ENCODE data around the gene USP32. TPM values are rescaled to one million over a fixed set of nuclear protein-coding genes. Genes with fewer than 3 reads are reported as not detected.

USP32 gene
- total and polyA plus RNA-seq, 2 donors (not counting 3 experiments of a cell fraction or from before 2014, with no cell fraction given): 15.7 to 52.9 TPM

- H2AFZ ChIP-seq (ENCODE audit: low read depth, low read length): no peak overlapping the region
- H3K9me1 ChIP-seq (replicated peaks; ENCODE audit: control insufficient read depth, extremely low read depth, insufficient read depth, low read length): no peaks in the 10 kb centered on the region
- H3K4me3 ChIP-seq (replicated peaks in 1 of 3; ENCODE audit: insufficient read depth in 1 of 3, low read depth in 1 of 3, low read length in 3 of 3): no peak overlapping the region
- CTCF ChIA-PET: interaction anchor here (0.8 to 1.6 kb wide), 2 partner anchors 10 to 23 kb away, joined by 4 read pairs; partner anchors contain the start of gene USP32
- no TSS peak for BruUV-seq (replicated peaks)
- no peaks in the 10 kb centered on the region for H3K27me3 ChIP-seq (ENCODE audit: control insufficient read depth in 2 of 2, insufficient read depth in 2 of 2, low read length in 2 of 2)
- no peaks in the 10 kb centered on the region for H3K79me2 ChIP-seq (ENCODE audit: control insufficient read depth, insufficient read depth, low read length)
- no peak for DNase-seq (ENCODE audit: low read depth, low spot score)
- no peak for FAIRE-seq
- no peak for TF ChIP-seq MYC (IDR thresholded peaks at IDR 0.05; ENCODE audit: low read depth, low read length)
- no peak for TF ChIP-seq POLR2A (IDR thresholded peaks at IDR 0.05; ENCODE audit: low read depth, low read length)
- POLR2A ChIA-PET: no interaction called here
- no peak overlapping the region for H3K9ac ChIP-seq (replicated peaks; ENCODE audit: extremely low read depth, insufficient read depth, low read length)
- no peak overlapping the region for H3K27ac ChIP-seq (ENCODE audit: insufficient read depth, low read depth, low read length)
- no peaks in the 10 kb centered on the region for H4K20me1 ChIP-seq (replicated peaks; ENCODE audit: control insufficient read depth, extremely low read depth, insufficient read depth, low read length)
- dilution Hi-C loops (cut with MboI; ENCODE audit: extremely low pct_ligation_motif_present, low sequenced_read_pairs): no loop called here
- H3K36me3 ChIP-seq (ENCODE audit: control insufficient read depth in 2 of 2, extremely low read depth in 1 of 2, insufficient read depth in 2 of 2, low read length in 2 of 2): no peaks in the 10 kb centered on the region
- intact Hi-C loops (cut with micrococcal nuclease): no loop called here
- no peaks in the 10 kb centered on the region for H3K4me1 ChIP-seq (ENCODE audit: control insufficient read depth, extremely low read depth, insufficient read depth, low read length)
- H3K9me3 ChIP-seq (replicated peaks; ENCODE audit: control insufficient read depth, insufficient read depth, low read length): no peaks in the 10 kb centered on the region
- no peak overlapping the region for H3K4me2 ChIP-seq (ENCODE audit: insufficient read depth, low read length)
These were observed 23.2 kb upstream of the USP32 start for GRCh38 chr17:60415146-60415545.

- no TSS peak for BruUV-seq (replicated peaks)
- H4K20me1 ChIP-seq (replicated peaks; ENCODE audit: control insufficient read depth, extremely low read depth, insufficient read depth, low read length): no peaks in the 10 kb centered on the region
These were observed 20.8 kb upstream of the USP32 start for GRCh38 chr17:60412701-60413100.

More at GRCh38 chr17:60412701-60413100, 20.8 kb upstream of the USP32 start:
- Histone ChIP-seq H3K27ac (ENCODE audit: insufficient read depth, low read depth, low read length) (no peak overlapping the region), H2AFZ (ENCODE audit: low read depth, low read length) (no peak overlapping the region), H3K4me2 (ENCODE audit: insufficient read depth, low read length) (no peak overlapping the region), H3K9ac (replicated peaks; ENCODE audit: extremely low read depth, insufficient read depth, low read length) (no peak overlapping the region), H3K4me1 (ENCODE audit: control insufficient read depth, extremely low read depth, insufficient read depth, low read length) (no peaks in the 10 kb centered on the region), H3K9me1 (replicated peaks; ENCODE audit: control insufficient read depth, extremely low read depth, insufficient read depth, low read length) (no peaks in the 10 kb centered on the region), H3K36me3 (ENCODE audit: control insufficient read depth in 2 of 2, extremely low read depth in 1 of 2, insufficient read depth in 2 of 2, low read length in 2 of 2) (no peaks in the 10 kb centered on the region), H3K4me3 (replicated peaks in 1 of 3; ENCODE audit: insufficient read depth in 1 of 3, low read depth in 1 of 3, low read length in 3 of 3) (no peak overlapping the region), H3K27me3 (ENCODE audit: control insufficient read depth in 2 of 2, insufficient read depth in 2 of 2, low read length in 2 of 2) (no peaks in the 10 kb centered on the region), H3K79me2 (ENCODE audit: control insufficient read depth, insufficient read depth, low read length) (no peaks in the 10 kb centered on the region), H3K9me3 (replicated peaks; ENCODE audit: control insufficient read depth, insufficient read depth, low read length) (no peaks in the 10 kb centered on the region)
- CTCF ChIA-PET: interaction anchor here (1.6 kb wide), 1 partner anchor 8 kb away, joined by 6 read pairs; no protein-coding TSS in a partner anchor
- dilution Hi-C loops (cut with MboI; ENCODE audit: extremely low pct_ligation_motif_present, low sequenced_read_pairs) (no loop called here), intact Hi-C loops (cut with micrococcal nuclease) (no loop called here)
- POLR2A ChIA-PET: no interaction called here
- no peak for DNase-seq (ENCODE audit: low read depth, low spot score)
- TF ChIP-seq GATA2 (IDR thresholded peaks at IDR 0.05; ENCODE audit: insufficient read depth, insufficient read length, low read depth, low read length): no peak
- no peak for FAIRE-seq

Data from endothelial cell of umbilical vein (primary cell).